ENCODE data around the gene TMTC2. TPM values are rescaled to one million over a fixed set of nuclear protein-coding genes. Genes with fewer than 3 reads are reported as not detected.
"Not testable (repeated sequence)": the region's sequence is repeated elsewhere in the genome, so short reads cannot be mapped to it uniquely, and the experiment has no call there.

TMTC2 gene
- total RNA-seq, 2 donors from 2014 or later: 5.0 to 6.7 TPM

- no peaks in the 10 kb centered on the region for H3K36me3 Mint-ChIP-seq
- DNase-seq (ENCODE audit: low spot score in 2 of 2) (no peak), ATAC-seq (peak in 1 of 2 donors; percentile 55)
- H3K9me3 Mint-ChIP-seq: no peaks in the 10 kb centered on the region
- no peak overlapping the region for H3K27ac Mint-ChIP-seq
Observed at GRCh38 chr12:82838131-82838551, 151.4 kb downstream of the TMTC2 start.

GRCh38 chr12:82838827-82839226, 152.1 kb downstream of the TMTC2 start:
- no peak for ATAC-seq
- no peak overlapping the region for H3K27ac Mint-ChIP-seq
- no peak for DNase-seq (ENCODE audit: low spot score in 2 of 2)
- no peaks in the 10 kb centered on the region for H3K9me3 Mint-ChIP-seq
- H3K36me3 Mint-ChIP-seq: no peaks in the 10 kb centered on the region

- Mint-ChIP-seq H3K9me3 (no peaks in the 10 kb centered on the region), H3K36me3 (no peaks in the 10 kb centered on the region), H3K27ac (no peak overlapping the region)
- no peak for DNase-seq (ENCODE audit: low spot score in 2 of 2)
- no peak for ATAC-seq
Observed at GRCh38 chr12:82839796-82840195, 153.1 kb downstream of the TMTC2 start.

GRCh38 chr12:82841487-82841904, 154.8 kb downstream of the TMTC2 start:
- no peak for ATAC-seq
- no peak overlapping the region for H3K27ac Mint-ChIP-seq
- H3K36me3 Mint-ChIP-seq: no peaks in the 10 kb centered on the region
- no peak for DNase-seq (ENCODE audit: low spot score in 2 of 2)
- no peaks in the 10 kb centered on the region for H3K9me3 Mint-ChIP-seq

- Mint-ChIP-seq H3K9me3 (no peaks in the 10 kb centered on the region), H3K27ac (no peak overlapping the region), H3K36me3 (no peaks in the 10 kb centered on the region)
- ATAC-seq (no peak), DNase-seq (ENCODE audit: low spot score in 2 of 2) (no peak)
Observed at GRCh38 chr12:82842480-82842879, 155.8 kb downstream of the TMTC2 start.

- ATAC-seq; H3K9me3 Mint-ChIP-seq; H3K27ac Mint-ChIP-seq; H3K36me3 Mint-ChIP-seq; DNase-seq (ENCODE audit: low spot score in 2 of 2): not testable (repeated sequence)
Observed at GRCh38 chr12:82845076-82845475, 158.4 kb downstream of the TMTC2 start.

- ATAC-seq (no peak), DNase-seq (ENCODE audit: low spot score in 2 of 2) (no peak)
- Mint-ChIP-seq H3K36me3 (no peaks in the 10 kb centered on the region), H3K9me3 (peaks cover 0 to 3% of the 10 kb centered on the region in 2 donors), H3K27ac (no peak overlapping the region)
Observed at GRCh38 chr12:82848845-82849244, 162.1 kb downstream of the TMTC2 start.

- peaks cover 0 to 5% of the 10 kb centered on the region in 2 donors for H3K36me3 Mint-ChIP-seq
- ATAC-seq (no peak), DNase-seq (ENCODE audit: low spot score in 2 of 2) (no peak)
- peaks cover 0 to 3% of the 10 kb centered on the region in 2 donors for H3K9me3 Mint-ChIP-seq
- no peak overlapping the region for H3K27ac Mint-ChIP-seq
Observed at GRCh38 chr12:82852529-82852928, 165.8 kb downstream of the TMTC2 start.

- peaks cover 0 to 8% of the 10 kb centered on the region in 2 donors for H3K36me3 Mint-ChIP-seq
- ATAC-seq (no peak), DNase-seq (ENCODE audit: low spot score in 2 of 2) (no peak)
- no peaks in the 10 kb centered on the region for H3K9me3 Mint-ChIP-seq
- H3K27ac Mint-ChIP-seq: no peak overlapping the region
Observed at GRCh38 chr12:82855872-82856271, 169.2 kb downstream of the TMTC2 start.

- no peak for ATAC-seq
- H3K36me3 Mint-ChIP-seq: peaks cover 0 to 8% of the 10 kb centered on the region in 2 donors
- no peaks in the 10 kb centered on the region for H3K9me3 Mint-ChIP-seq
- no peak overlapping the region for H3K27ac Mint-ChIP-seq
- DNase-seq (ENCODE audit: low spot score in 2 of 2): no peak
Observed at GRCh38 chr12:82857276-82857675, 170.6 kb downstream of the TMTC2 start.

- Mint-ChIP-seq H3K36me3 (peaks cover 0 to 8% of the 10 kb centered on the region in 2 donors), H3K27ac (no peak overlapping the region), H3K9me3 (no peaks in the 10 kb centered on the region)
- DNase-seq (ENCODE audit: low spot score in 2 of 2) (no peak), ATAC-seq (no peak)
Observed at GRCh38 chr12:82857911-82858533, 171.3 kb downstream of the TMTC2 start.

GRCh38 chr12:82858534-82858917, 171.8 kb downstream of the TMTC2 start:
- no peak overlapping the region for H3K27ac Mint-ChIP-seq
- no peak for ATAC-seq
- no peak for DNase-seq (ENCODE audit: low spot score in 2 of 2)
- peaks cover 0 to 8% of the 10 kb centered on the region in 2 donors for H3K36me3 Mint-ChIP-seq
- H3K9me3 Mint-ChIP-seq: no peaks in the 10 kb centered on the region

- Mint-ChIP-seq H3K27ac (no peak overlapping the region), H3K36me3 (peaks cover 0 to 4% of the 10 kb centered on the region in 2 donors), H3K9me3 (peaks cover 0 to 4% of the 10 kb centered on the region in 2 donors)
- DNase-seq (ENCODE audit: low spot score in 2 of 2) (no peak), ATAC-seq (no peak)
Observed at GRCh38 chr12:82862069-82862841, 175.5 kb downstream of the TMTC2 start.

- peaks cover 0 to 4% of the 10 kb centered on the region in 2 donors for H3K9me3 Mint-ChIP-seq
- DNase-seq (ENCODE audit: low spot score in 2 of 2): no peak
- ATAC-seq: no peak
- H3K27ac Mint-ChIP-seq: no peak overlapping the region
- peaks cover 0 to 1% of the 10 kb centered on the region in 2 donors for H3K36me3 Mint-ChIP-seq
Observed at GRCh38 chr12:82862876-82863649, 176.4 kb downstream of the TMTC2 start.

- Mint-ChIP-seq H3K27ac (no peak overlapping the region), H3K36me3 (no peaks in the 10 kb centered on the region), H3K9me3 (peaks cover 0 to 4% of the 10 kb centered on the region in 2 donors)
- no peak for DNase-seq (ENCODE audit: low spot score in 2 of 2)
- no peak for ATAC-seq
Observed at GRCh38 chr12:82866227-82866775, 179.6 kb downstream of the TMTC2 start.

- ATAC-seq: no peak
- H3K27ac Mint-ChIP-seq: no peak overlapping the region
- H3K36me3 Mint-ChIP-seq: no peaks in the 10 kb centered on the region
- H3K9me3 Mint-ChIP-seq: peaks cover 0 to 4% of the 10 kb centered on the region in 2 donors
- no peak for DNase-seq (ENCODE audit: low spot score in 2 of 2)
Observed at GRCh38 chr12:82866946-82867345, 180.2 kb downstream of the TMTC2 start.

All from activated naive CD4-positive, alpha-beta T cell treated with anti-CD3 and anti-CD28 coated beads, Interleukin-2, amount 50 U/mL, for 72 hours (primary cell).